GM12801 (cell line): ENCODE data around the gene MACROD2.

Experiments used
- CTCF ChIP-seq: IDR thresholded peaks from one replicate; pipeline ENCODE4 v1.5.1; 2011; ENCODE audit warnings: control low read depth; ENCODE audit not compliant: insufficient read length; ENCODE audit errors: extremely low read depth

Gene MACROD2

DNA sequence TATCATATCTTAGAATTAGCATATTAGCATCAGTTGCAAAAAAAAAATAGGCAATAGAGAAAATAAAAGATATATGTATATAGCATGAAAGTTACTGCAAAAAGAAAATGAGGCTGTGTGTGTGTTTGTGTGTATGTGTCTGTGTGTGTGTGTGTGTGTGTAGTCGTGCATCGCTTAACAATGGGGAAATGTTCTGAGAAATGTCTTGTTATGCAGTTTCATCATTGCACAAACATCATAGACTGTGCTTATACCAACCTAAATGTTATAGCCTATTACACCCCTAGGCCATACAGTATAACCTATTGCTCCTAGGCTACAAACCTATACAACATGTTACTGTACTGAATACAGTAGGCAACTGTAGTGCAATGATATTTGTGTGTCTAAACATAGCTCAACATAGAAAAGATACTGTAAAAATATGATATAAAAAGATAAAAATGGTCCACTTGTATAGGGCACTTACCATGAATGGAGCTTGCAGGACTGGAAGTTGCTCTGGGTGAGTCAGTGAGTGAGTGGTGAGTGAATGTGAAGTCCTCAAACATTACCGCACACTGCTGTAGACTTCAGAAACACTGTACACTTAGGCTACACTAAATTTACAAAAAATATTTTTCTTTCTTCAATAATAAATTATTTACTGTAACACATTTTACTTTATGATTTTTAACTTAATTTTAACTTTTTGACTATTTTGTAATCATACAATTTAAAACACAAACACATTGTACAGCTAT, 1772.9 kb downstream of the MACROD2 start:
- TF ChIP-seq CTCF = no peak

DNA sequence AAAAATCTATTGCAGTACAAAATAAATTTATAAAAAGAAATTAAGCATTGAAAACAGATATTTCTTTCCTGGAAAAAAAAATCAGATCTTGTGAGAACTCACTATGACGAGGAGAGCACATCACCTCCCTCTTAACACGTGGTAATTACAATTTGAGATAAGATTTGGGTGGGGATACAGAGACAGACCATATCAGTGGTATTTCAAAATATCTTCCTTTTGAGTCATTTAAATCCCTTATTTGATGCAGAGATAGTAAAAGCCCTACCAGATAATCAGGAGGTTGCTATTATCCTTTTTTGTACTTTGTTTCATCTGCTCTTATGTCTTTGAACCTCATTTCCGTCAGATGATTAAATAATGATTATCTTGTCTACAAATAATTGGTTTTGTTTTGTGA, 1777.5 kb downstream of the MACROD2 start:
- TF ChIP-seq CTCF = no peak

DNA sequence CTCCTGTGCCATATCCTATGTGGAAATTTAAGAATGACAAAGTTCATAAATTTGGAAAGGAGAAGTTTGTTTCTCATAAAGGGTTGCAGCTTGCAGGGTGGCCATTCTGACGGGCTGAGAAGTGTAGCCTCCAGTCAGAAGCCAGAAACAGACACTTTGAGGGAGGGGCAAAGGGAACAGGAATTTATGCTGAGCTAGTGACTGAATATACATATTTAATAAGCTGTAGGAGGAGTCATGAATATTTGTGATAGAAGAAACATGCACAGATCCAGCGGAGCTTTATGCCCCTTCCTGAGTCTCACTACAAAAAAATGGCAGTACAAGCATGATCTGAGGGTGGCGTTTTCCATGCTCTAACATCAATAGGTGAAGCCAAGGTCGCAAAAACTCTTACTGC, 1779.6 kb downstream of the MACROD2 start:
- no peak for TF ChIP-seq CTCF

DNA sequence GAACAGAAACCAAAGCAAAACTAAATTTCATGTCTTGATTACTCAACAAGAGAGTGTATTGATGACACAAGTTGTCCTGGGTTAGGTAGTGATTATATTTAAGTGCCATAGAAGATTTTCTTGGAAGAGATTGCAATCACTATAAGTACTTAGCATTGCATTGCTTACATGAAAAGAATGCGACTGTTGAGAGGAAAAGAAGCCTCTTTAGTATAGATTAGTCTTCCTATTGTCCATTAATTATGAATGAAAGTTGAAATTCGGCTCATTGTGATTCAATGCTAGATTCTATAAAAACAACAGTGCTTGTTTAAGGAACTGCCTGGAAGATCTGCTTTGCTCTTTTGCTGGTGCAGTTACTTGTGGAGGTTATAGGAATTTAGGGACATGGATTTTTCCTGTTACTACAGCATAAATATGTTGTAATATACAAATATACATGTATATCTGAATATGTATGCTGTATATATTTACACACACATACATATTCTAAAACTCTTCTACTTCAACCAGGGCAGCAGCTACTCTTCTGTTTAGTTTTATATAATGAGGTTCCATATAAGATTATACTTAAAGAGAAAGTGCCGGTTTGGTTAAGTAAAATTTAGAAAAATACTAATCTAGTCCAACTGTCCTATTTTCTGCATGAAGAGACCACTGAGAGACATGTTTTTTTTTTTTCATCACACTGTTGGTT, 1781.6 kb downstream of the MACROD2 start:
- TF ChIP-seq CTCF = no peak

GRCh38 chr20:15784020-15784419, 1788.7 kb downstream of the MACROD2 start:
- no peak for TF ChIP-seq CTCF

- no peak for TF ChIP-seq CTCF
Measured at GRCh38 chr20:15789079-15789478, 1793.8 kb downstream of the MACROD2 start.

GRCh38 chr20:15792855-15793254, 1797.5 kb downstream of the MACROD2 start:
- TF ChIP-seq CTCF = no peak
